Subcutaneous preadipocyte (primary cell): Measurements from ENCODE around the gene C2CD2. TPM values are rescaled to one million over a fixed set of nuclear protein-coding genes. Genes with fewer than 3 reads are reported as not detected.

Experiments used
- small RNA-seq: library from RNA; depleted of rRNA; stranded (forward); fragments of <200 nt; gene quantifications from one replicate; pipeline ENCODE3, GENCODE V24; 2012
- total RNA-seq: library from RNA; depleted of rRNA; stranded (reverse); fragments of >200 nt; gene quantifications from 2 replicates; pipeline ENCODE4 v1.2.3, GENCODE V29; 2012

C2CD2 gene
- 27.2 and 52.6 TPM in 2 replicates for total RNA-seq

DNA sequence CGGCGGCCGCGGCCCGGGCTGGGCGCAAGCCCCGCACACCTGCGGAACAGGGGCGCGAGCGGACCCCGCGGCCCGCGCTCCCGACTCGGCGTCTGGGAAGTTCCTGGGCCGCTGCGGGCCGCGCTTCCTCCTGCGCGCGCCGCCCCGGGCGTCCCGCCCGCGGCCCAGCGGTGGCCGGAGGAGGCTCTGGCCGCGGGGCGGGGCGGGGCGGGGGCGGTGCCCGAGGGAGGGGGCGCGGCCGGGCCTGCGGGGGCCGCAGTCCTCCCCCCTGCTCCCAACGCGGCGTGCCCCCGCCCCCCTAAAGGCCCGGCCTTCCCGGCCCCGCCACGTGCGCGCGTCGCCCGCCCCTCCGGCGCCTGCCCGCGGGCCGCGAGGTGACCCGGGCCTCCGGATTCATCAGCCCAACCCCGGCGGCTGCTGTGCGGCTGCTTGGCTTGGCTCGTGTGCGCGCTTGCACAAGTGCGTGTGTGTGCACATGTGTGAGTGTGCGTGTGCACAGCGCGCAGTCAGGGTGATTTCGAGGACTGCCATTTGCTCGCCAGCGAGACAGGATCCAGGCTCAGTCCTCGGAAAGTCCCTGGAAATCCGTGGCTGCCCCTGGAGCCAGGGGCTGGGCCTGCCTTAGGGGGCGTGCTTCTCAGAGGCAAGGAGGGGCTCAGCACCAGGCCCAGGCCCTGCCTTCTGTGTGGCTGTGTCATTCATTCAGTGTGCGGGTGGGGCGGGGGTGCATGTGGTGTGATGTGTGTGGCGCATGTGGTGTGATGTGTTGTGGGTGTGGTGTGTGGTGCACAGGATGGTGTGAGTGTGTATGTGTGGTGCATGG lies at the start of gene C2CD2:
Gene C2CD2 (minus strand): TSS at position 188 of the 823 bp plus-strand sequence. CDS start 370 bp downstream, outside the sequence.

DNA sequence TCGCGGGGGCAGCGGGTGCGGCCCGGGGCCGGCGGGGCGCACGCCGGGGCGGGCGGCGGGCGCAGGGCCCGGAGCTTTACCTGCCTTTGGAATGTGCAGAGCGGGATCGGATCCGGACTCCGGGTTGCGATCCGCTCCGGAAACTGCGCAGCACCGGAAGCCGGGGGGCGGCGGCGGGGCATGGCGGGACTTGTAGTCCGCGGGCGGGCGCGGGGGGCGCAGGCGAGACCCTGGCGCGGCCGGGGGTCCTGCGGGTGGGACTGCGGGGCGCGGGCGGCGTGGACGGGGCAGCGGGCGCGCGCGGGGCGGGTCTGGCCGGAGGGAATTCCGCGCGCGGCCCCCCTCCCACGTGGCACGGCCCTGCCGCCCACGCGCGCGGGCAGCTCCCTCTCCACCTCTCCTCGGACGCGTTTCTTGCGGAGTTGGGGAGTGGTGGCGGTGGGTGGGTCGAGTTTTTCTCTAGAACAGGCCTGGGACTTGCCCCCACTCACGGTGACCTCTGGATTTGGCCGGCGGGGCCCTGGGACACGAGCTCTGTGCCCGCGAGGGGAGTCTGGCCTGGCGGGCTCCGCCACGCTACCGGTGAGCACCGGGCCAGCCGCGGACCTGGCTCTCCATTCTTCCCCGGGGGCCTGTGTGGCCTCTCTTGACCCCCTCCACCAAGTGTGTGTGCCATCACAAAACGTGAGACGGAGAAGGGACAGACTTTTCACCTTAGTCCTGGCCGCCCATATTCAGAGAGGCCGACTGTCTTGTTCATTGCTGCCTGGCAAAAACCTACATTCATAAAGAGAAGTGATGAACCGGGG lies 74.4 kb downstream of the C2CD2 start, which contains the start of gene PRDM15:
Gene PRDM15 (minus strand): TSS at position 155 of the 809 bp plus-strand sequence. CDS start 18,981 bp downstream, outside the sequence.

Small RNA genes lying within 50 kb of the gene (small RNA-seq; reads per million reads assigned to genes)
- 0.08 reads per million for gene RF00334

Other genes starting within 250 kb of the C2CD2 start
- under 0.01 TPM in 1 of 2 replicates, not detected in the other for gene RIPK4, start 187.0 kb downstream of the C2CD2 start, total RNA-seq
- gene PRDM15, start 74.7 kb downstream of the C2CD2 start, total RNA-seq, result 5.5 and 6.8 TPM in 2 replicates
- 10.3 and 17.6 TPM in 2 replicates for gene ZBTB21, start 56.3 kb upstream of the C2CD2 start, total RNA-seq
- gene UMODL1, start 117.3 kb upstream of the C2CD2 start, total RNA-seq, result not detected in 2 replicates